Measurements from ENCODE around the gene MSL3B.

MSL3B gene

GRCh38 chr2:233820774-233821105 is 47.4 kb downstream of the MSL3B start:
- no peak for DNase-seq (ENCODE audit: low spot score)
- TF ChIP-seq, protein P1, sequence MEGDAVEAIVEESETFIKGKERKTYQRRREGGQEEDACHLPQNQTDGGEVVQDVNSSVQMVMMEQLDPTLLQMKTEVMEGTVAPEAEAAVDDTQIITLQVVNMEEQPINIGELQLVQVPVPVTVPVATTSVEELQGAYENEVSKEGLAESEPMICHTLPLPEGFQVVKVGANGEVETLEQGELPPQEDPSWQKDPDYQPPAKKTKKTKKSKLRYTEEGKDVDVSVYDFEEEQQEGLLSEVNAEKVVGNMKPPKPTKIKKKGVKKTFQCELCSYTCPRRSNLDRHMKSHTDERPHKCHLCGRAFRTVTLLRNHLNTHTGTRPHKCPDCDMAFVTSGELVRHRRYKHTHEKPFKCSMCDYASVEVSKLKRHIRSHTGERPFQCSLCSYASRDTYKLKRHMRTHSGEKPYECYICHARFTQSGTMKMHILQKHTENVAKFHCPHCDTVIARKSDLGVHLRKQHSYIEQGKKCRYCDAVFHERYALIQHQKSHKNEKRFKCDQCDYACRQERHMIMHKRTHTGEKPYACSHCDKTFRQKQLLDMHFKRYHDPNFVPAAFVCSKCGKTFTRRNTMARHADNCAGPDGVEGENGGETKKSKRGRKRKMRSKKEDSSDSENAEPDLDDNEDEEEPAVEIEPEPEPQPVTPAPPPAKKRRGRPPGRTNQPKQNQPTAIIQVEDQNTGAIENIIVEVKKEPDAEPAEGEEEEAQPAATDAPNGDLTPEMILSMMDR (IDR thresholded peaks at IDR 0.05; ENCODE audit: extremely low read depth, missing control alignments) = no peak

- TF ChIP-seq, protein P1 (IDR thresholded peaks at IDR 0.05; ENCODE audit: extremely low read depth, missing control alignments) = no peak
- no peak for DNase-seq (ENCODE audit: low spot score)
These were observed 48.1 kb downstream of the MSL3B start for GRCh38 chr2:233819884-233820773.

- TF ChIP-seq, protein P1 (IDR thresholded peaks at IDR 0.05; ENCODE audit: extremely low read depth, missing control alignments) = no peak
- DNase-seq (ENCODE audit: low spot score) = no peak
These were observed 49.3 kb downstream of the MSL3B start for GRCh38 chr2:233818639-233819621.

- TF ChIP-seq, protein P1 (IDR thresholded peaks at IDR 0.05; ENCODE audit: extremely low read depth, missing control alignments) = no peak
- DNase-seq (ENCODE audit: low spot score) = no peak
These were observed 50.1 kb downstream of the MSL3B start for GRCh38 chr2:233817995-233818638.

- TF ChIP-seq, protein P1 (IDR thresholded peaks at IDR 0.05; ENCODE audit: extremely low read depth, missing control alignments) = no peak
These were observed 50.8 kb downstream of the MSL3B start for GRCh38 chr2:233817361-233817911.

GRCh38 chr2:233816771-233817170 is 51.4 kb downstream of the MSL3B start:
- DNase-seq (ENCODE audit: low spot score) = no peak
- TF ChIP-seq, protein P1 (IDR thresholded peaks at IDR 0.05; ENCODE audit: extremely low read depth, missing control alignments) = no peak

More at GRCh38 chr2:233817361-233817911, 50.8 kb downstream of the MSL3B start:
- no peak for DNase-seq (ENCODE audit: low spot score)
